ENCODE measurements around the gene TAB2. TPM values are rescaled to one million over a fixed set of nuclear protein-coding genes. Genes with fewer than 3 reads are reported as not detected.
"Not testable (repeated sequence)": the region's sequence is repeated elsewhere in the genome, so short reads cannot be mapped to it uniquely, and the experiment has no call there.

TAB2 gene
- total RNA-seq, 1 experiment from 2014 or later: 71.6 TPM

DNA sequence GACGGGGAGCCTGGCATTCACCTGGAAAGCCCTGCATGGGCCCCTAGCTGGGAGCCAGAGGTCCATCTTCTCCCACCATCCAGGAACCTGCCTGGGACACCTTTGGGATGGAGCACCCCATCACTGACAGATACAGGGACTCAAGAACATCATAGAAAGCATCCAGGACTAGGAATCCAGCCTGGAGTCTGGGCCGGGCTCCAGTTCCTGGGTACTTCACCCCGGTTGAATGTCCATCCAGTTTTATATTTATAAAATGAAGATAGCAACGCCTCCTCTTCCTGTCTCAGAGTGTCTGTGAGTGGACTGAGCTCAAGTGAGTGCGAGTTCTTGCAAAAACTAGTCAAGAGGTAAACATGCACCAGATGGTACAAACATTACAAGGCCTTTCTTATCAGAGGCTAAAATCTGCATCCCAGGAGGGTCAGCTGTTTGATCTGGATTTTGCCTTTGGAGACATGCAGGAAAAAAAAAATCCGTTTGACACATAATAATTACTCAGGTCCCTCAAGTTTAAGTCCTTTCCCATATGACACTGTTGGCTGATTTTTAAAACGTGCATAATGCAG, 139.9 kb downstream of the TAB2 start:
- no peak for DNase-seq (ENCODE audit: low read depth)

DNA sequence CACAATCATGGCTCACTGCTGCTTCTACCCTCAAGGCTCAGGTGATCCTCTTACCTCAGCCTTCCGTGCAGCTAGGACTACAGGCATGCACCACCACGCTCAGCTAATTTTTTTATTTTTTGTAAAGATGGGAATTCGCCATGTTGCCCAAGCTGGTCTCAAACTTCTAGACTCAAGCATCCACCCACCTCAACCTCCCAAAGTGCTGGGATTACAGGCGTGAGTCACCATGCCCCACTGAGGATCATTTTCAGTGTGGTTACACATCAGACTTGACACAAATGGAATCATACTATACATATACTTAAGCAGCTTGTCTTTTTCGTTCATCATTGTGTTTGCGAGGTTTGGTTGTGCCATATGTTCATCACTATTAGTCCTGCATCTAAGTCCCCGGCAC, 140.7 kb downstream of the TAB2 start:
- DNase-seq (ENCODE audit: low read depth): peak; percentile 54

DNA sequence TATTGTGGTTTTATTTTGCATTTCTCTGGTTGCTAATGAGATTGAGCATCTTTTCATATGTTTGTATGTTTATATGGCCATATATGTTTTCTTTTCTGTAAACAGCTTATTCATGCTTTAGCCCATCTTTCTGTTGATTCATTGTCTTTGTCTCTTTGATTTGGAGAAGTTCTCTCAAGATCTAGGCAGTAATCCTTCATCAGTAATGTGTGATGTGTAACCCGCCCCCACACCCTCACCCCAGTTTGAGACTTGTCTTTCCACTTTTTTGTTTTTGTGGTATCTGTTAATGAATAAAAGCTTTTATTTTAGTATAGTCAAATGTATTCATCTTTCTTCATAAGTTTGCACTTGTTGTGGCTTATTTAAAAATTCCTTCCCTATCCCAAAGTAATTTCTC, 141.3 kb downstream of the TAB2 start:
- no peak for DNase-seq (ENCODE audit: low read depth)

DNA sequence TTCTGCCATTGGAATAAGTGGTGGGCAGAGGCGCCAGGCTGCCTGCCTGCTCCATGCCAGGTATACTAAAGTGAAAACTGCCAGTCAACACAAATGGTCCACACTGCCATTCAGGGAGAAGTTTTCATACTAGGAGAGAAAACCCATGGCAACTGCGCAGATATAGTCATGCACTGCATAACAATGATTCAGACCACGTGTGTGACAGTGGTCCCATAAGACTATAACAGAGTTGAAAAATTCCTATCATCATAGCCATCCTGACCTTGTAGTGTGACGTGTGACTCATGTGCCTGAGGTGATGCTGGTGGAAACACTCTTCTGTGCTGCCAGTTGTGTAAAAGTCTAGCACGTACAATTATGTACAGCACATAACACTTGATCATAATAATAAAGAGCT, 142.2 kb downstream of the TAB2 start:
- peak; percentile 84 for DNase-seq (ENCODE audit: low read depth)

DNA sequence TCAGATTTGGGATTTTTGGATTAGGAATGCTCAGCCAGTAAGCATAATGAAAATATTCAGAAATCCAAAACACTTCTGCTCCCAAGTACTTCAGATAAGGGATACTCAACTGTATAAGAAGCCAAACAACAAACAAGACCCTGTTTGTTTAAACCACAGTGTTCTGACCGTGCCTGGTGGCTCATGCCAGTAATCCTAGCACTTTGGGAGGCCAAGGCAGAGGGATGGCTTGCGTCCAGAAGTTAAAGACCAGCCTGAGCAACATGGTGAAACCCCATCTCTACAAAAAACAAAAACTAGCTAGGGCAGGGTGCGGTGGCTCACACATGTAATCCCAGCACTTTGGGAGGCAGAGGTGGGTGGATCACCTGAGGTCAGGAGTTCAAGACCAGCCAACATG, 142.7 kb downstream of the TAB2 start:
- DNase-seq (ENCODE audit: low read depth): not testable (repeated sequence)

Other genes with a start within 250 kb of the TAB2 start
- 0.25 TPM in 1 of 2 replicates, not detected in the other for gene SUMO4, start 82.5 kb downstream of the TAB2 start, total RNA-seq (2014; rRNA removed; shearing (Covaris generic))
- gene ZC3H12D, start 167.3 kb downstream of the TAB2 start, total RNA-seq (2014; rRNA removed; shearing (Covaris generic)): 0.17 and 0.22 TPM in 2 replicates
- gene PPIL4, start 228.3 kb downstream of the TAB2 start, total RNA-seq (2014; rRNA removed; shearing (Covaris generic)): 42.0 and 52.9 TPM in 2 replicates
- gene GINM1, start 248.7 kb downstream of the TAB2 start, total RNA-seq (2014; rRNA removed; shearing (Covaris generic)): 103 and 129 TPM in 2 replicates